SK-N-MC (cell line): ENCODE data around the gene COL8A1.

Source experiments
- DNase-seq: peaks from one replicate; pipeline ENCODE4 v3.0.0-alpha.2; 2011; ENCODE audit warnings: low read depth, low spot score
- H3K27ac ChIP-seq: fragments of 200-600 bp; sonication (generic); 2 replicates; pipeline ENCODE4 v1.5.1; 2016; ENCODE audit warnings: mixed run types
- H3K36me3 ChIP-seq: fragments of 200-600 bp; sonication (generic); 2 replicates; pipeline ENCODE4 v1.6.1; 2017; ENCODE audit warnings: antibody characterized with exemption, low read length, mixed read lengths; ENCODE audit not compliant: insufficient read depth
- H3K4me3 ChIP-seq: fragments of 200-600 bp; sonication (generic); 2 replicates; pipeline ENCODE4 v1.5.1; 2016
- H3K9ac ChIP-seq: fragments of 200-600 bp; sonication (generic); 2 replicates; pipeline ENCODE4 v1.8.0; 2017; ENCODE audit warnings: mixed run types, mixed read lengths; ENCODE audit not compliant: insufficient read length
- H3K9me3 ChIP-seq: fragments of 200-600 bp; sonication (generic); 2 replicates; pipeline ENCODE4 v1.6.1; 2017; ENCODE audit warnings: low read depth, mild to moderate bottlenecking, antibody characterized with exemption, low read length, moderate library complexity, mixed read lengths
- EZH2 ChIP-seq: fragments of 200-600 bp; sonication (generic); IDR thresholded peaks from one replicate; pipeline ENCODE4 v1.6.1; 2017; ENCODE audit warnings: antibody characterized with exemption
- FOXP2 ChIP-seq: optimal IDR thresholded peaks from 2 replicates; pipeline ENCODE3; 2011; ENCODE audit warnings: mild to moderate bottlenecking, moderate library complexity; ENCODE audit not compliant: insufficient read depth; ENCODE audit errors: extremely low read length, control extremely low read depth
- POLR2AphosphoS5 ChIP-seq: IDR thresholded peaks from 2 replicates; pipeline ENCODE4 v1.6.1; 2012; ENCODE audit warnings: mild to moderate bottlenecking, low read depth, low read length, borderline replicate concordance

Gene COL8A1

DNA sequence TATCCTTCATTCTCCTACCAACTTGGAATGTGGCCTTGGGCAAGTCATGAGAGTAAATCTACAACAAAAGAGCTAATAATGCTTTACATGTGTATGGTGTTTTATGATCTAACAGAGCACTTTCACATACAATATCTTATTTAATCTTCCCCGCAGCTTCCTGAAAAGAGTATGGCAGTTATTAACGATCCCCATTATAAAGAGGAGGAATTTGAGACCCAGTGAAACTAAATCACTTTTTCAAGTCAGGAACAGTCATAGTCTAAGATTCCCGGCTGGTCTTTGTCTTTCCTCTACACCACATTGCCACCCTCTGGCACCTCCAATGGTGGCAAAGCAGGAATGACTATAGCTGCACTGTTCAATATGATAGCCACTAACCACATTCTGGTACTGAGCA is 109.5 kb downstream of the COL8A1 start:
- peak; percentile 90 for DNase-seq
- TF ChIP-seq EZH2 (no peak), POLR2AphosphoS5 (peak; percentile 42; the same call in 1 of the 2 replicates), FOXP2 (no peak)

GRCh38 chr3:99751649-99752048 is 113.3 kb downstream of the COL8A1 start:
- no peak for TF ChIP-seq POLR2AphosphoS5
- no peak for TF ChIP-seq FOXP2
- no peak for TF ChIP-seq EZH2
- H3K4me3 ChIP-seq: no peak overlapping the region
- DNase-seq: no peak
- no peaks in the 10 kb centered on the region for H3K9me3 ChIP-seq
- H3K36me3 ChIP-seq: no peaks in the 10 kb centered on the region
- H3K27ac ChIP-seq: no peak overlapping the region
- H3K9ac ChIP-seq: no peak overlapping the region

More for the DNA sequence above, 109.5 kb downstream of the COL8A1 start:
- no peaks in the 10 kb centered on the region for H3K36me3 ChIP-seq
- H3K9ac ChIP-seq: no peak overlapping the region
- peak overlapping the region; percentile 93 for H3K27ac ChIP-seq
- no peaks in the 10 kb centered on the region for H3K9me3 ChIP-seq
- peak overlapping the region; percentile 47; the same call in 1 of the 2 replicates for H3K4me3 ChIP-seq

DNA sequence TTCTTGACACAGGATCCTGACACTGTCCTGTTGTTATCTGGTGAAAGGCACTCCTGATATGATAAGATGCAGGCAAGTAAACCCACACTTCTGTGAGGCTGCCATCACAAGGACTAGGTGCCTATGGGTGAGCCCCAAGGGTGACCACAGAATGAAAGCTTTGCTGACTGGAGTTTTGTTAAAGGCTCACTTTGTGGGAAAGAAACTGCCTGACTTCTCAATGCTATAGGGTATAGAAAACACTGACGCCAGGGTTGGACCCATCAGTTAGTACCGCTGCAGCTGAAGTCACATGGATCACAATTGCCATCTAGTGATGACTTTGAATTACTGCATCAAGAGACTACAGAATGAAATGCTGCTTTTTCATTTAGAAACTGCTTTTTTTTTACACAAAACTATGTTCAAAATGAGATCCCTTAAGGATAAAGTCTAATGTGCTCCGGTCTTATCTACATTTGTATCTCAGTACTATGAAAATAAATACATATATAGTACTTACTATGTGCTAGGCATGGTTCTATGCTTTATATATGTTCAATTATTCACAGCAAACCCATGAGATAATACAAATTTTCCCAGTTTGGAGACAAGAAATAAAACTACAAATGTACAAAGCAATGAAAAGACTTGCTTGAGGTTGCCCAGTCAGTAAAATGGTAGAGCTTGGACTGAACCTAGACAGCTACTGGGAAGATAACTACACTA is 115.0 kb downstream of the COL8A1 start:
- Histone ChIP-seq H3K36me3 (no peaks in the 10 kb centered on the region), H3K27ac (no peak overlapping the region), H3K9me3 (no peaks in the 10 kb centered on the region), H3K4me3 (no peak overlapping the region), H3K9ac (no peak overlapping the region)
- TF ChIP-seq POLR2AphosphoS5 (no peak), EZH2 (no peak), FOXP2 (no peak)
- DNase-seq: peak; percentile 88

- no peak overlapping the region for H3K9ac ChIP-seq
- H3K27ac ChIP-seq: no peak overlapping the region
- H3K4me3 ChIP-seq: no peak overlapping the region
- H3K36me3 ChIP-seq: no peaks in the 10 kb centered on the region
- no peak for DNase-seq
- no peaks in the 10 kb centered on the region for H3K9me3 ChIP-seq
- no peak for TF ChIP-seq FOXP2
- TF ChIP-seq POLR2AphosphoS5: no peak
- no peak for TF ChIP-seq EZH2
Observed at GRCh38 chr3:99755831-99756230, 117.4 kb downstream of the COL8A1 start.

DNA sequence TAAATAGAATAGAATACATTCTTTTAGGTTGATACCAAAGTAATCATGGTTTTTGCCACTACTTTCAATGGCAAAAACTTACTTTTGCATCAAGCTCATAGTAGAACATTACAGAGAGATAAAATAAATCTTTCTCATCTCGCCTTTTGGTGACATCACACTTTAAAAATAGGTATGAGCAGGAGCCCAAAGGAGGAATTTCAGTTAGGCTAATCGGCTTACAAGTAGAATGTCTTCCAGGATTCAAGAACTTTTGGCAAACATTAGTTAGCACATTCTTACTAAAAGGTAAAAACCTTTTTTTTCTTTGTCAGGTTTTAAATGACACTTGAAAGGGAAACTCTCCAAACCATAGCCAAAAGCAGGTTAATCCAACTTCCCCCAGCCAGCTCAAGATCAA is 119.6 kb downstream of the COL8A1 start:
- no peak overlapping the region for H3K9ac ChIP-seq
- no peak overlapping the region for H3K27ac ChIP-seq
- H3K36me3 ChIP-seq: no peaks in the 10 kb centered on the region
- no peaks in the 10 kb centered on the region for H3K9me3 ChIP-seq
- TF ChIP-seq POLR2AphosphoS5: no peak
- TF ChIP-seq EZH2: no peak
- TF ChIP-seq FOXP2: no peak
- no peak overlapping the region for H3K4me3 ChIP-seq
- no peak for DNase-seq

DNA sequence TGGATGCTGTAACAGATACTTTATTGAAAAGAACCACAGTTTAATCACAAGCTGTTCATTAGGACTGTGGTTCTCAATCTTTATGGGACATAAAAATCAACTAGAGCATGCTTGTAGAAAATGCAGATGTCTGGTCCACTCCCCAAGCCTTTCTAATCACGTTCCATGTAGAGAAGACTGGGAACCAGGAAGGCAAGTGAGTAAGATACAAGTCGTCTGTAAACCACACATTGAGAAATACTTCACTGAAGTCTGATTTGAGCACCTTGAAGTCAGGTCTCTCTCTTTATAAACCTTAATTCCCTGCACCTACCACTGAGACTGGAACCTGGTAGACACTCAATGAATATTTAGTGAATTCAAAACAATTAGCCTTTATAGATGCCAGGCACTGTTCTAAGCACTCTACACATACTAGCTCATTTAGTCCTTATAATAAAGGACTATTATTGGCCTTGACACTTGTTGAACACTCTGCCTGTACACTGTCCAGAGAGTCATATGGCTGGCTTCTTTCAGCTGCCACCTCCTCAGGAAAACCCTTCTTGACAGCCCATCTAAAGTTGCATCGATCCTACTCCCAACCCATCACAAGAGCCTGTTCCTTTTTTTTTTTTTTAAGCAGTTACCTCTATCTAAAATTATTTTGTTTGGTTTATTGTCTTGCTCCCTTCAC is 120.2 kb downstream of the COL8A1 start:
- DNase-seq: no peak
- Histone ChIP-seq H3K9ac (no peak overlapping the region), H3K4me3 (no peak overlapping the region), H3K36me3 (no peaks in the 10 kb centered on the region), H3K27ac (no peak overlapping the region), H3K9me3 (no peaks in the 10 kb centered on the region)
- TF ChIP-seq POLR2AphosphoS5 (no peak), FOXP2 (no peak), EZH2 (no peak)

- Histone ChIP-seq H3K4me3 (no peak overlapping the region), H3K9me3 (no peaks in the 10 kb centered on the region), H3K36me3 (no peaks in the 10 kb centered on the region), H3K9ac (no peak overlapping the region), H3K27ac (no peak overlapping the region)
- no peak for TF ChIP-seq POLR2AphosphoS5
- TF ChIP-seq EZH2: no peak
- no peak for TF ChIP-seq FOXP2
- no peak for DNase-seq
Observed at GRCh38 chr3:99760031-99760430, 121.6 kb downstream of the COL8A1 start.

- no peak for DNase-seq
- no peak overlapping the region for H3K9ac ChIP-seq
- H3K27ac ChIP-seq: no peak overlapping the region
- H3K9me3 ChIP-seq: no peaks in the 10 kb centered on the region
- H3K4me3 ChIP-seq: no peak overlapping the region
- no peak for TF ChIP-seq POLR2AphosphoS5
- no peaks in the 10 kb centered on the region for H3K36me3 ChIP-seq
Observed at GRCh38 chr3:99760629-99761028, 122.2 kb downstream of the COL8A1 start.
